Stimulated activated CD8-positive, alpha-beta memory T cell treated with anti-CD3 and anti-CD28 coated beads, Interleukin-2, amount 100 ng/mL, for 1 hour (primary cell): Measurements from ENCODE around the gene RNF150.
"Not testable (repeated sequence)": the region's sequence is repeated elsewhere in the genome, so short reads cannot be mapped to it uniquely, and the experiment has no call there.

Experiments used
- DNase-seq, 2 donors: peaks; one replicate each; pipeline ENCODE4 v3.0.0-alpha.2; 2020; ENCODE audit warnings: low read depth in 2 of 2

RNF150 gene

DNA sequence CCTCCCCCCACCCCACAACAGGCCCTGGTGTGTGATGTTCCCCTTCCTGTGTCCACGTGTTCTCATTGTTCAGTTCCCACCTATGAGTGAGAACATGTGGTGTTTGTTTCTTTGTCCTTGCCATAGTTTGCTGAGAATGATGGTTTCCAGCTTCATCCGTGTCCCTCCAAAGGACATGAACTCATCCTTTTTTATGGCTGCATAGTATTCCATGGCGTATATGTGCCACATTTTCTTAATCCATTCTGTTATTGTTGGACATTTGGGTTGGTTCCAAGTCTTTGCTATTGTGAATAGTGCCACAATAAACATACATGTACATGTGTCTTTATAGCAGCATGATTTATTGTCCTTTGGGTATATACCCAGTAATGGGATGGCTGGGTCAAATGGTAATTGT is 312.7 kb downstream of the RNF150 start:
- DNase-seq, result not testable (repeated sequence)

DNA sequence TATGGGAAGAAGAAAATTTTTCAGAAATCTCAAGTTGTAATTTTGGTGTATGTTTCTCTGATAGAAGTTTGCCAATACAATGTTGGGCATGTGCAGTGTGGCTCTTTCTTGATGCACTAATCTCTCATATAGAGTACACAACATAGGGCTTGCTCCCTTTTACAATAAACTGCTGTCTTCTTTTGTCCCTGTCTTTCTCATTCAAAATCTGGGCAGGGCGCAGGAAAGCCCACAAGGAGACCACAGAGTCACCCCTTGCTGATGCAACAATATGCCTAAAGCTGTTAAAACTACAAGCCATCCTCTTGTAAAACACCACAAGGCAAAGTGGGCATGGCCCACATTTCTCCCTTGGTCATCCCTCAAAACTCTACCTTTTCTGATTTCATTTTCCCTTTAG is 313.7 kb downstream of the RNF150 start:
- DNase-seq, result no peak

DNA sequence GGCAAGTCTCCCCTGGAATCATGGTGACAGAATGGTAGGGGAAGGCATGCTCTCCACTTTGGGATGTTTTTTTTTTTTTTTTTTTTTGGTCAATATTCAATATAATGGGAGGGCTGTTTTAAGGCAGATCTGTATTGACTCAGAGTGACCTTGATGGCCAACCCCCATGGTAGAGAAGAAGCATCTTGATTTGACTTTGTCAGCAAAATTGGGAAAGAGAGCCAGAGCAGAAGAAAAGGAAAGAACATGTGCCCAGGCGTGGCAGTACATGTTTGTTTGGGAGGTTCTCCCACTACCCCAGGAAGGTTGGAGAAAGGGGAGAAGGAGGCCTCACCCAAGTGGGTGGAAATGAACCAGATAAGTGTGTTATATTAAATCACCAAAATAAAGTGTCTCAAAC is 314.8 kb downstream of the RNF150 start:
- no peak for DNase-seq

DNA sequence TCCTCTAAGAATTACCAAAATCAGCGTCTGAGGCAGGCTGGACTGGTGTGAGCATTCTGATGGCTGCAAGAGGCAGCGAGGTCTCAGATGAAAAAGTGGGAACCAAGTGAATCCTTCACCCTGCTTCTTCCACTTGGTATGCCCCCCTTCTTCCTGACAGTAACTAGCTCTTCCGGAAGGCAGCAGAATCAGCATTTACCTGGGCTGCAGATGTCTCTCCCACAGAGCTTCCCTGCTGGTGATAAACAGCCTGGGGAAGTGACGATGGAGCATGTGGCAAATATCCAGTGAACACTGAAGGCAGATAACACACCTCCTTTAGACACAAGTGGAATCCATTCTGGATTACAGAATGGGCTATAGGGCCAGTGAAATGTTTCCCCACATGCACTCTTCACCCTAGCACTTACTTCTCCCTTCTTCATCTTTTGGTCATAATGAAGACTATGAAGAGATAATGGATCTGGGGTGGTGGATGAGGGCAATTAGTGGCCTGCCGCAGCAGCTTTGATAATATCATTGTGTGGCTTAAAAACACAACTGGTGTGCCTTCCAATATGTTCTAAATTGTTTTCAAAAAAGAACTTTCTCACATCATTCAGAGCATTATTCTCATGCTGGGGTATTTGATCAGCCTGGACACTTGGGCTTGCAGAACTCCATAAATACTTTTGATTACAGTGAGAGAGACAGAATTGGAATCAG is 316.3 kb downstream of the RNF150 start:
- no peak for DNase-seq

DNA sequence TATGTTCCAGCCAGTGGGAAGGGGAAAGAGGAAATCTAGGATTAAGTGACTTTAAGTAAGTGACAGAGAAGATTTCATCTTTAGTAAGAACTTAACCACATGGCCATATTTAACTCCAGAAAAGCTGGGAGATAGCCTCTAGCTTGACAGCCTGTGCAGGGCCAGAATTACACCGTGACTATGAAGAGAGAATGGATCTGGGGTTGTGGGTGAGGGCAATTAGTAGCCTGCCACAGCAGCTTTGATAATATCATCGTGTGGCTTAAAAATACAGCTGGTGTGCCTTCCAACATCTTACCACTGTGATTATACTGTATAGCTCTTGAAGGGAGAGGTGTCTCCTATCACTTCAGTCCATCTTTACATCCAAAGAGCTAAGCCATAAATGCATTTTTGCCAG is 319.5 kb downstream of the RNF150 start:
- DNase-seq, result no peak

DNA sequence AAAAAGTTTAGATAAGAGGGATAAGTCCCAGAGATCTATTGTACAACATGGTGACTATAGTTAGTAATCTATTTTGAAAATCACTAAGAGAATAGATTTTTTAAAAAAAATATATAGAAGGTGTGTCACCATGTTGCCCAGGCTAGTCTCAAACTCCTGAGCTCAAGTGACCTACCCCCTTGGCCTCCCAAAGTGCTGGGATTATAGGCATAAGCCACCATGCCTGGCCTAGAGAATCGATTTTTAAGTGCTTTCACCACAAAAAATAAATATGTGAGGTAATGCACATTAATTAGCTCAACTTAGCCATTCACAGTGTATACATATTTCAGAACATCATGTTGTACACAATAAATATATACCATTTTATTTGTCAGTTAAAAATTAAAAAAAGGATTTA is 320.4 kb downstream of the RNF150 start:
- DNase-seq, result no peak

DNA sequence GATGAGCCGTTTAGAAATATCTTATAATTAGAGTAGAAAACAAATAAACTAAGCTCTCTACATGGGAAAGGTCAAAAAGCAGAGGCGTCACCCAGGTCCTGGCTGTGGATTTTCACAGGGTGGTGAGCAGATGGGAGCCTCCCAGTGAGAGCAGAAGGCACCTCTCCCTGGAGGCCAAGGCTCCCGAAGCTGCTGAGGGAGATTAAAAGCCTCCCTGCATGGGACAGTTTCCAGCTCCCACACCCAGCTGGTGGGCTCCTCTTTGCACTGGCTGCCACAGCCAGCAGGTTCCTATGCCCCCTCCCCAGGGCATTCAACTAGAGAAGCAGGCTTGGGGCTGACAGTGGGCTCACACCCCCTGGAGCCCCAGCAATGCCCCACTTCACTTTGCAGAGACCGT is 321.8 kb downstream of the RNF150 start:
- no peak for DNase-seq

DNA sequence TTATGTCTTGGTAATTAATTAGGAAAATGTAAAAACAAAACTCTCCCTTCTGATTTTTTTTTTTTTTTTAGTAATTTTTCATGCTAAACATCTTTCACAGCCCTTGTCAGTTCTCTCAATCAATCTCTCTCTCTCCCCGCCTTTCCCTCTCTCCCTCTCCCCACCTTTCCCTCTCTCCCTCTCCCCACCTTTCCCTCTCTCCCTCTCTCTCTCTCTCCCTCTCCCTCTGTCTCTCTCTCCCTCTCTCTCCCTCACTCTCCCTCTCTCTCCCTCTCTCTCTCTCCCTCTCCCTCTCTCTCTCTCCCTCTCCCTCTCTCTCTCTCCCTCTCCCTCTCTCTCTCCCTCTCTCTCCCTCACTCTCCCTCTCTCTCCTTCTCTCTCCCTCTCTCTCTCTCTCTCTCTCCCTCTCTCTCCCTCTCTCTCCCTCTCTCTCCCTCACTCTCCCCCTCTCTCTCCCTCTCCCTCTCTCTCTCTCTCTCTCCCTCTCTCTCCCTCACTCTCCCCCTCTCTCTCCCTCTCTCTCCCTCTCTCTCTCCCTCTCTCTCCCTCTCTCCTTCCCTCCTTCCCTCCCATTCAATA is 322.6 kb downstream of the RNF150 start:
- not testable (repeated sequence) for DNase-seq
